NCI-H2171 treated with DMSO at 0.1 percent for 48 hours (cell line): ENCODE data around the gene TMEM39B.
"Not testable (repeated sequence)": the region's sequence is repeated elsewhere in the genome, so short reads cannot be mapped to it uniquely, and the experiment has no call there.

Source experiments
- DNase-seq: peaks from one replicate; lab custom pipeline; 2025; lab: John Stamatoyannopoulos, UW

TMEM39B gene

GRCh38 chr1:32113436-32113835 lies 40.7 kb downstream of the TMEM39B start:
- DNase-seq = not testable (repeated sequence)

GRCh38 chr1:32114420-32114819 lies 41.7 kb downstream of the TMEM39B start:
- DNase-seq = no peak

- no peak for DNase-seq
Measured at GRCh38 chr1:32115496-32115895, 42.8 kb downstream of the TMEM39B start.

- no peak for DNase-seq
Measured at GRCh38 chr1:32116531-32116930, 43.8 kb downstream of the TMEM39B start.

DNA sequence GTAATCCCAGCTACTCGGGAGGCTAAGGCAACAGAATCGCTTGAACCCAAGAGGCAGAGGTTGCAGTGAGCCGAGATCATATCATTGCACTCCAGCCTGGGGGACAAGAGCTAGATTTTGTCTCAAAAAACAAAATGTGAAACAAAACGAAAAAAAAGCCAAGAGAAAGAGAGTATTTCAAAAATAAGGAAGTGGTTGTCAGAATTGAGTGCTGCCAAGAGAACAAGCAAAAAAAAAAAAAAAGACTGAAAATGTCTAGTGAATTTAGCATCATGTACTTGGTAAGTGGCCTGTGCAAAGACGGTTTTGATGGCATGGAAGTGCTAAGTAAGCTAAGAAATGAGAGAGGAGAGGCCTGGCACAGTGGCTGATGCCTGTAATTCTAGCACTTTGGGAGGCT lies 49.4 kb downstream of the TMEM39B start:
- no peak for DNase-seq

DNA sequence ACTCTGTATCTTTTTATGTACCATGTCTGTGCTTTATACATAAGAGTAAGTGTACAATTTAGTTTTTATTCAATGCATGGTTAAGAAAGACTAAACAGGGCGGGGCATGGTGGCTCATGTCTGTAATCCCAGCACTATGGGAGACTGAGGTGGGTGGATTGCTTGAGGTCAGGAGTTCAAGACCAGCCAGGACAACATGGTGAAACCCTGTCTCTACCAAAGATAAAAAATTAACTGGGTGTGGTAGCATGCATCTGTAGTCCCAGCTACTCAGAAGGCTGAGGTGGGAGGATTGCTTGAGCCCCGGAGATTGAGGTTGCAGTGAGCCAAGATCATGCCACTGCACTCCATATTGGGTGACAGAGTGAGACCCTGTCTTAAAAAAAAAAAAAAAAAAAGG lies 50.6 kb downstream of the TMEM39B start:
- not testable (repeated sequence) for DNase-seq

DNA sequence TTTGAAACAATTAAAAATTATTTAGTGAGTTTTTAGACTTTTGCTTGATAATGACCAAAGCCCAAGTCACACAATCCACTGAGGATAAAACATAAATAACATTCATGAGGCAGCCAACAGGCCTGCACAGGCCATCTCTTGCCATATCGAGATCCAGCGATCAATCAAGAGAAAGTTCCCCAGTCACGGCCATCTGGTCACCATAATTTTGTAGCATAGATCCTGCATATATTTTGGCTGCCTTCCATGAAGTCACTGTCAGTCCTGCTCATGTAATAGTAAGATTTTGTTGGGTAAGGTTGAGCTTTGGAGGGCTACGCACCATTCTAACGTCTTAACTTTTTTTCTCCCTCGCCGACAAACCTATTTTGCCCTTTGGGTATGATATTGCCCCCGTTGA lies 52.6 kb downstream of the TMEM39B start:
- DNase-seq = peak; percentile 92

DNA sequence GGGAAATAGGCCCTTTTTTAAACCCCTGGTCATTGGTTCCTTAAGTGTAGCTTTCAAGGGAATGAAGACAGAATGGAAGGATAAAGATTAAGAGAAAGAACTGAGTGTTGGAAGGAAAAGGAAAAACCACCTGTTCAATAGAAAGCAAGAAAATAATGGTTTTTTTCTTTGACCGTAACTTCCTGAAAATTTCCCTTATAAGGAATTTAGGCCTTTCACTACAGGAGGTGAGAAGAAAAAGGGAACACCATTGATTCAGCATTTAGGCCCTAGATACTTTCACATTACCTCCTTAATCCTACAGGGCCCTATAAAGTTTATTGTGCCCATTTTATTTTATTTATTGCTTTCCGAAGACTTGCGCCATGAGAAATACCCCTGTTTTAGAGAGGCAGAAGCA lies 54.0 kb downstream of the TMEM39B start:
- DNase-seq = no peak

DNA sequence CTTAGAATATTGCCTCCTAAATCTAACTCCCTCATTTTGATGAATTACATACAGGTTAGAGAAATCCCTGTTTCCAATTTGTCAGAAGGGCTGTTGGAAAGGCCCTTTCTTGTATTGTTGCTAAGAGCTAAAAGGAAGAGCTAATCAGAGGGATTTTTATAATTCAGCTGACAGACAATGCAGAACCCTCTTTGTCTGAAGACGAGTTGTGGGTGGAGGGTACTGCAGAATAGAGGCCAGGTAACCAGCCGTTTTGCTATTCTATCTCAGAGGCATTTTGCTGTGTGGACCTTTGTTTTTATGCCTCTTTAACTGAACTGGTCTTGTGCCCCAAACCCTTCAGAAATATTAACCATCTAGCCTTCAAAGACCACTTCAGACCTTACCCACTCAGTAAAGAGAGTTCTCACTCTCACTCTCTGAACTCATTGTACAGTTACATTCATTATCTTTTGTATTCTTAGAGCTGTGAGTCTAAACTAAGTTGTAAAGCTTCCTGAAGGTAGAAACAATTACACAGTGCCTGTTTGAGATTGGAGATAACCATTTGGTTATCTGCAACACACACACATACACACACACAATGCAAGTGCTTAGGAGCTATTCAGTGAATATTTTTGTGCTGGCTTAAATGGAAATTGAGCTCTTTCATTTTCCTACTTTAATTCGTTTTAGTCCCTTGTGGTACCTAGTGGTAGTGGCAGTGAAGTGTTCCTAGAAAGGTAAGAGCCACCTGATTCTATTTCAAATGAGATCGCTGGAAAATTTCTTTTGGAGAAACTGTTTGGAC lies 54.9 kb downstream of the TMEM39B start:
- no peak for DNase-seq

GRCh38 chr1:32128479-32128878 lies 55.7 kb downstream of the TMEM39B start:
- DNase-seq = no peak

- DNase-seq = no peak
Measured at GRCh38 chr1:32128964-32129363, 56.2 kb downstream of the TMEM39B start.

- DNase-seq = not testable (repeated sequence)
Measured at GRCh38 chr1:32133950-32134280, 61.2 kb downstream of the TMEM39B start.

GRCh38 chr1:32137111-32137510 lies 64.4 kb downstream of the TMEM39B start:
- no peak for DNase-seq

- DNase-seq = no peak
Measured at GRCh38 chr1:32138965-32139364, 66.2 kb downstream of the TMEM39B start.

DNA sequence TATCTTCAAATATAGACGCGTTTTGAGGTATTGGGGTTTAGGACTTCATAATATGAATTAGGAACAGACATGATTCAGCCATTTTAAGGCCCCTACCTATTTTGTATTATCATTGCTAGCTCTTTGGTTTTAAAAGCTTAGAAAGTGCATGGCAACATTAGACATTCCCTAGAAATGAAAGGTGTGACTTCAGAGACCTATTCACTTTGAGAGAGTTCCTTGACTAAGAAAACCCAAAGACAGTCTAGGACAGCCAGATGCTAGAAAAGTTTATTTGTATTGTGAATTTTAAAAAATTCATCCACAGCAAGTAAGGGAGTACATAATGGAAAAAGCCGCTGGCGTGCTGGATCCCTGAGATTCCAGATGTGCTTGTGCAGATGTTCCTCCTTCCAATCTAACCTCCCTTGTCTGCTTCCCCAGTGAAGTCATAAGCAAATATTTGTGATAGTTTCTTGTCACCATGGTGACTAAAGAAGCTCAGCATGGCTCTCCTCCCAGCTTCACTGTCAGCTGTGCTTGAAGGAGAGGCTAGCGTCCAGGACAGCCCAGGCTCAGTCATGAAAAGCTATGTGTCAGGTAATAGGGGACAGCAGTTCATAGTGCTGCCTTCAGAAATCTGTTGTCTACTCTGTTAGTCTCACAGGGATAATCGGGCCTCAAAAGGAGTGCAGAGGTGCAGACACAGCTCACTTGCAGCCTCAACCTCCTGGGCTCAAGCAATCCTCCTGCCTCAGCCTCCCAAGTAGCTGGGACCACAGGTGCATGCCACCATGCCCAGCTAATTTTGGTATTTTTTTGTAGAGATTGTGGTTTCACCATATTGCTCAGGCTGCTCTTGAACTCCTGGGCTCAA lies 69.9 kb downstream of the TMEM39B start:
- DNase-seq = peak; percentile 21

- not testable (repeated sequence) for DNase-seq
Measured at GRCh38 chr1:32143302-32143695, 70.6 kb downstream of the TMEM39B start.

DNA sequence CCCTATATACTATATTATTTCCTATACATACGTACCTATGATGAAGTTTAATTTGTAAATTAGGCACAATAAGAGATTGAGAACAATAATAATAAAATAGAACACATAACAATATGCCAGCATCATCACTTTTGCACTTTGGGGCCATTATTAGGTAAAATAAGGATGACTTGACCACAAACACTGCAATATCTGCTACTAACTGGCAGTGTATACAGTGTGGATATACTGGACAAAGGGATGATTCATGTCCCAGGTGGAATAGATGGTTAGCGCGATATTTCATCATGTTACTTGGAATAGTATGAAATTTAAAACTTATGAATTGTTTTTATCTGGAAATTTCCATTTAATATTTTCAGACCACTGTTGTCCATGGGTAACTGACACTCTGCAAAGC lies 71.3 kb downstream of the TMEM39B start:
- DNase-seq = no peak

DNA sequence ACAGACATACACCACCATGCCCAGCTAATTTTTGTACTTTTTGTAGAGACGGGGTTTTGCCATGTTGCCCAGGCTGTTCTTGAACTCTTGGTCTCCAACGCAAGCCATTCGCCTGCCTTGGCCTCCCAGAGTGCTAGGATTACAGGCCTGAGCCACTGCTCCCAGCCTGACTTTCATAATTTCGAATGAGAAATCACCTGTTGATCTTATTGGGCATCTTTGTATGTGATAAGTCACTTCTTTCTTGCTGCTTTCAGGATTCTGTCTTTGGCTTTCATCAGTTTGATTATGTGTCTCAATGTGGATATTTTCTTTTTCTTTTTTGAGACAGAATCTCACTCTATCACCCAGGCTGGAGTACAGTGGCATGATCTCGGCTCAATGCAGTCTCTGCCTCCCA lies 75.1 kb downstream of the TMEM39B start:
- DNase-seq = not testable (repeated sequence)

GRCh38 chr1:32150847-32151246 lies 78.1 kb downstream of the TMEM39B start:
- DNase-seq = no peak

GRCh38 chr1:32151319-32151787 lies 78.6 kb downstream of the TMEM39B start:
- peak; percentile 75 for DNase-seq
